Fibroblast of mammary gland (primary cell): ENCODE results near the gene CMTR1.

Experiments used
- DNase-seq: peaks from one replicate; pipeline ENCODE4 v3.0.0-alpha.2; 2010; ENCODE audit warnings: low read depth
- H3K4me3 ChIP-seq: 2 replicates; pipeline ENCODE4 v1.5.1; 2011; ENCODE audit warnings: low read depth, mild to moderate bottlenecking, low read length, moderate library complexity; ENCODE audit not compliant: control insufficient read depth
- CTCF ChIP-seq: conservative IDR thresholded peaks from 2 replicates; pipeline ENCODE4 v1.5.1; 2011; ENCODE audit warnings: low read depth, low read length, inconsistent platforms; ENCODE audit not compliant: control insufficient read depth, insufficient read depth

CMTR1 gene

GRCh38 chr6:37524025-37524969 lies 91.3 kb downstream of the CMTR1 start:
- no peak overlapping the region for H3K4me3 ChIP-seq
- peak; percentile 27 for DNase-seq
- no peak for TF ChIP-seq CTCF

- no peak for DNase-seq
- no peak overlapping the region for H3K4me3 ChIP-seq
- no peak for TF ChIP-seq CTCF
Observed at GRCh38 chr6:37524970-37525318, 91.9 kb downstream of the CMTR1 start.

GRCh38 chr6:37525460-37526357 lies 92.7 kb downstream of the CMTR1 start:
- H3K4me3 ChIP-seq = no peak overlapping the region
- DNase-seq = peak; percentile 25
- TF ChIP-seq CTCF = no peak

GRCh38 chr6:37528541-37528940 lies 95.5 kb downstream of the CMTR1 start:
- no peak overlapping the region for H3K4me3 ChIP-seq
- TF ChIP-seq CTCF = no peak
- no peak for DNase-seq

GRCh38 chr6:37530297-37530696 lies 97.3 kb downstream of the CMTR1 start:
- DNase-seq = no peak
- TF ChIP-seq CTCF = no peak
- H3K4me3 ChIP-seq = no peak overlapping the region

- peak; percentile 18 for DNase-seq
Observed at GRCh38 chr6:37531026-37531425, 98.0 kb downstream of the CMTR1 start.

More at GRCh38 chr6:37531026-37531425, 98.0 kb downstream of the CMTR1 start:
- TF ChIP-seq CTCF = no peak
- H3K4me3 ChIP-seq = no peak overlapping the region
